Stimulated activated effector memory CD8-positive, alpha-beta T cell treated with anti-CD3 and anti-CD28 coated beads, Interleukin-12 subunit alpha, Interleukin-12 subunit beta, amount 100 ng/mL, for 72 hours (primary cell): ENCODE measurements around the gene CRYL1.
A peak's percentile ranks its signal among the peaks of the same experiment; 100 is the strongest.

ENCODE experiments used
- ATAC-seq: fragments of 150-1000 bp; cut with Tn5 transposase; 2 replicates; pipeline ENCODE4 v1.10.0; 2021
- DNase-seq, 2 donors: peaks; one replicate each; pipeline ENCODE4 v3.0.0; 2021 to 2022; ENCODE audit warnings: low spot score in 2 of 2
- H3K27ac Mint-ChIP-seq: one replicate; pipeline ENCODE4 v1.8.0; 2022; ENCODE audit warnings: mild to moderate bottlenecking, mixed read lengths
- H3K36me3 Mint-ChIP-seq: one replicate; pipeline ENCODE4 v1.8.0; 2022; ENCODE audit warnings: mild to moderate bottlenecking, mixed read lengths
- H3K4me1 Mint-ChIP-seq: one replicate; pipeline ENCODE4 v1.8.0; 2022; ENCODE audit warnings: mixed read lengths
- H3K4me3 Mint-ChIP-seq: one replicate; pipeline ENCODE4 v1.8.0; 2022; ENCODE audit warnings: mild to moderate bottlenecking, mixed read lengths
- H3K9me3 Mint-ChIP-seq: one replicate; pipeline ENCODE4 v1.8.0; 2022; ENCODE audit warnings: mixed read lengths

Gene CRYL1

GRCh38 chr13:20487927-20488326 lies 37.7 kb downstream of the CRYL1 start:
- H3K36me3 Mint-ChIP-seq: no peaks in the 10 kb centered on the region
- no peaks in the 10 kb centered on the region for H3K4me1 Mint-ChIP-seq
- H3K9me3 Mint-ChIP-seq: no peaks in the 10 kb centered on the region
- H3K4me3 Mint-ChIP-seq: no peak overlapping the region
- ATAC-seq (no peak), DNase-seq (no peak)
- no peak overlapping the region for H3K27ac Mint-ChIP-seq

- H3K27ac Mint-ChIP-seq: no peak overlapping the region
- no peaks in the 10 kb centered on the region for H3K36me3 Mint-ChIP-seq
- ATAC-seq (no peak), DNase-seq (no peak)
- H3K4me3 Mint-ChIP-seq: no peak overlapping the region
- no peaks in the 10 kb centered on the region for H3K9me3 Mint-ChIP-seq
- no peaks in the 10 kb centered on the region for H3K4me1 Mint-ChIP-seq
Measured at GRCh38 chr13:20482787-20483186, 42.9 kb downstream of the CRYL1 start.

- H3K4me3 Mint-ChIP-seq: no peak overlapping the region
- DNase-seq (no peak), ATAC-seq (no peak)
- no peaks in the 10 kb centered on the region for H3K36me3 Mint-ChIP-seq
- no peaks in the 10 kb centered on the region for H3K9me3 Mint-ChIP-seq
- H3K4me1 Mint-ChIP-seq: no peaks in the 10 kb centered on the region
- no peak overlapping the region for H3K27ac Mint-ChIP-seq
Measured at GRCh38 chr13:20482275-20482761, 43.3 kb downstream of the CRYL1 start.

GRCh38 chr13:20477394-20477793 lies 48.3 kb downstream of the CRYL1 start:
- peaks cover 24% of the 10 kb centered on the region for H3K4me1 Mint-ChIP-seq
- ATAC-seq: no peak
- DNase-seq: no peak
- H3K27ac Mint-ChIP-seq: no peak overlapping the region
- no peaks in the 10 kb centered on the region for H3K9me3 Mint-ChIP-seq
- peaks cover 10% of the 10 kb centered on the region for H3K36me3 Mint-ChIP-seq
- no peak overlapping the region for H3K4me3 Mint-ChIP-seq

- DNase-seq: peak; percentile 21 to 68
Measured at GRCh38 chr13:20475927-20476691, 49.5 kb downstream of the CRYL1 start.

DNA sequence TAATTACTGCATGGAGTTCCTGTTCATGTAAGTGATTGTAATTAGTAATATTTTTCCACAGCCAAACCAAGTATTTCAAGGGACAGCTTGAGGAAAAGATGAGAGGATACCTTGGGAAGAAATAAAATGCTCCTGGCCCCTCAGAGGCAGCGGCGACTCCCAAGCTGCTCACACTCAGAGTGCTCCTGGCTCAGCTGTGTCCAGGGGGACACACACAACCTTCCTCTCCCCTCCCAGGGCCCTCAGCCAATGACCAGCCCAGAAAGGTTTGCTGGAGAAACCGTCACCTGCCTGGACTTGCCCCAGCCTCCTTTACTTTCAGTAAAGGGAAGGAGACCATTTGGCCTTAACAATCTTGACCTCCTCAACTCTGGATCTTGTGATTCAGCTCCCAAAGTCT lies 51.1 kb downstream of the CRYL1 start:
- Mint-ChIP-seq H3K4me1 (peaks cover 24% of the 10 kb centered on the region), H3K4me3 (no peak overlapping the region), H3K27ac (no peak overlapping the region), H3K9me3 (no peaks in the 10 kb centered on the region), H3K36me3 (peaks cover 10% of the 10 kb centered on the region)
- DNase-seq (no peak), ATAC-seq (no peak)

More at GRCh38 chr13:20475927-20476691, 49.5 kb downstream of the CRYL1 start:
- ATAC-seq: peak; percentile 98
- Mint-ChIP-seq H3K4me1 (peaks cover 24% of the 10 kb centered on the region), H3K9me3 (no peaks in the 10 kb centered on the region), H3K27ac (peak overlapping the region; percentile 69), H3K36me3 (peaks cover 10% of the 10 kb centered on the region), H3K4me3 (peak overlapping the region; percentile 65)

DNA sequence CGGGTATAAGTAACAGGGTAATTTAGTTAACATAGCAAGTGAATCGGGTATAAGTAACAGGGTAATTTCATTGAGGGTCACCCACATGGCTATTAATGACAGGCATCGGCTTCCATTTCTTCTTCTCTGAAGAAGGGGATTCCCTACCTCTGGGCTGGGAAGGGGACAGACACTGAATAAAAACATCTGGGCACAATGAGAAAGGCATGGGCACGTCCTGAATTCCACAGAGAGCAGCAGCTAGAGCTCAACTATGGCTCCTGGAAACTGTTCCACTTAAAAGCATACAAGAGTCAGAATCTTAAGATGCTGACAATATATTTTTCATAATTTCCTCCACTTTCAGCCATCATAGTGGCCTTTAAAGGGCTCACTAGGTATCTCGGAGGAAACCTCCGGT lies 51.8 kb downstream of the CRYL1 start:
- peaks cover 24% of the 10 kb centered on the region for H3K4me1 Mint-ChIP-seq
- ATAC-seq: no peak
- H3K4me3 Mint-ChIP-seq: no peak overlapping the region
- DNase-seq: no peak
- no peaks in the 10 kb centered on the region for H3K9me3 Mint-ChIP-seq
- no peak overlapping the region for H3K27ac Mint-ChIP-seq
- peaks cover 10% of the 10 kb centered on the region for H3K36me3 Mint-ChIP-seq

DNA sequence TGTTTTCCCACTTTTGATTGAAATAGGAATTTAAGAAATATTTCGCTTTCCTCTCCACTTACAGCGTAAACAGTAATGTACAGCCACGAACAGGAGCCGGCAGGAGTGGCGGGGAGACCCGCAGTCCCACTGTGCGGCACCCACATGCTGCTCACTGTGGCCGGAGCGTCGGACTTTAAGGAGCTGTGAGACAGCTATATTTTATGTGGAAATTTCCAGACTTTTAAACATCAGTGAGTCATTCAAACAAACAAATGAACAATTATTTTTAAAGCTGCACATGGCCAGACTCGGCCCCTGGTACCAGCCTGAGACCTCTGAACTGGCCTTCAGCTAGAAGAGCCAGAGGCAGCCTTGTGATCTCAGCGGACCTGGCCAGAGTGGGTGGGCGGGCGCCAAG lies 52.5 kb downstream of the CRYL1 start:
- H3K4me3 Mint-ChIP-seq: no peak overlapping the region
- H3K36me3 Mint-ChIP-seq: peaks cover 10% of the 10 kb centered on the region
- H3K4me1 Mint-ChIP-seq: peaks cover 24% of the 10 kb centered on the region
- ATAC-seq (no peak), DNase-seq (no peak)
- no peak overlapping the region for H3K27ac Mint-ChIP-seq
- no peaks in the 10 kb centered on the region for H3K9me3 Mint-ChIP-seq

- DNase-seq (no peak), ATAC-seq (no peak)
- H3K4me3 Mint-ChIP-seq: no peak overlapping the region
- H3K9me3 Mint-ChIP-seq: no peaks in the 10 kb centered on the region
- peaks cover 10% of the 10 kb centered on the region for H3K36me3 Mint-ChIP-seq
- H3K4me1 Mint-ChIP-seq: peaks cover 24% of the 10 kb centered on the region
- no peak overlapping the region for H3K27ac Mint-ChIP-seq
Measured at GRCh38 chr13:20472531-20472930, 53.1 kb downstream of the CRYL1 start.

- Mint-ChIP-seq H3K27ac (no peak overlapping the region), H3K4me1 (peaks cover 5% of the 10 kb centered on the region), H3K36me3 (peaks cover under 1% of the 10 kb centered on the region), H3K4me3 (no peak overlapping the region), H3K9me3 (no peaks in the 10 kb centered on the region)
- DNase-seq: no peak
- no peak for ATAC-seq
Measured at GRCh38 chr13:20470136-20470535, 55.5 kb downstream of the CRYL1 start.

DNA sequence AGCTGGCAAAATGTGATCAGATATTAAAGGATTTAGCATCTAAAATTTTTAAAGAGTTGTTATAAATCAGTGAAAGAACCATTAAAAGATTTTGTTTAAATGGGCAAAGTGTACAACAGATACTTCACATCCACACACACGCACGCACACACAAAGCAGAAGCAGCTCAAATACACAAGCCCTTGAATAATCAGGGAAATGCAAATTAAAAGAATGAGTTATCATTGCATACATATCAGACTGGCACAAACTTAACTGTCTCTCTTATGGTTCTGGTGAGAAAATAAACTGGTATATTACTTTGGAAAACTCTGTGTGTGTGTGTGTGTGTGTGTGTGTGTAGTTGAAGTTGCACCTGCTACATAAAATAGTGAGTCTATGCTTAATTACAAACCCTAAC lies 59.3 kb downstream of the CRYL1 start:
- no peaks in the 10 kb centered on the region for H3K9me3 Mint-ChIP-seq
- no peak overlapping the region for H3K27ac Mint-ChIP-seq
- no peak overlapping the region for H3K4me3 Mint-ChIP-seq

GRCh38 chr13:20465218-20465879 lies 60.3 kb downstream of the CRYL1 start:
- H3K4me1 Mint-ChIP-seq: peaks cover 11% of the 10 kb centered on the region
- no peak overlapping the region for H3K27ac Mint-ChIP-seq
- no peaks in the 10 kb centered on the region for H3K36me3 Mint-ChIP-seq
- no peak for ATAC-seq
- DNase-seq: no peak
- no peaks in the 10 kb centered on the region for H3K9me3 Mint-ChIP-seq
- H3K4me3 Mint-ChIP-seq: no peak overlapping the region

More for the DNA sequence above, 59.3 kb downstream of the CRYL1 start:
- no peak for ATAC-seq
- no peak for DNase-seq
- H3K36me3 Mint-ChIP-seq: no peaks in the 10 kb centered on the region
- peaks cover 4% of the 10 kb centered on the region for H3K4me1 Mint-ChIP-seq

- no peak overlapping the region for H3K4me3 Mint-ChIP-seq
- H3K4me1 Mint-ChIP-seq: peaks cover 12% of the 10 kb centered on the region
- no peaks in the 10 kb centered on the region for H3K9me3 Mint-ChIP-seq
- no peak overlapping the region for H3K27ac Mint-ChIP-seq
- DNase-seq (no peak), ATAC-seq (no peak)
- no peaks in the 10 kb centered on the region for H3K36me3 Mint-ChIP-seq
Measured at GRCh38 chr13:20462921-20463320, 62.7 kb downstream of the CRYL1 start.

DNA sequence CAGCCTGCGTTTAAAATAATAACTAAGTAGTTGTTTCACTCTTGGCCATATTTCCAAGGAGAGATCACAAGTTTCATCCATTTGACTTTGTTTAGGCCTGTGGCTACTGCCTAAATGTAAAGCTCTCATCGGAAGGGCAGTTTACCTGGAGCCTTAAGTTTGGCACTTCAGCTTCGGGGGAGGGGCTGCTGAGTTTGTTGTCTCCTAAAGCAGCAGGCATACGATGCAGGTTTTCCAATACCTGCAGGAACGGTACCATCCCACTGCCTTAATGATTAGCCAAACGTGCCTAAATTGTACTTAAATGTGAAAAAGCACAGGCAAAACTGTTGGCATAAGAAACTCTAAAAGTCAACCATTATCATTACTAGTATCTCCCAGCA lies 63.1 kb downstream of the CRYL1 start:
- ATAC-seq (no peak), DNase-seq (no peak)
- no peaks in the 10 kb centered on the region for H3K36me3 Mint-ChIP-seq
- no peaks in the 10 kb centered on the region for H3K9me3 Mint-ChIP-seq
- H3K27ac Mint-ChIP-seq: no peak overlapping the region
- H3K4me1 Mint-ChIP-seq: peaks cover 16% of the 10 kb centered on the region
- no peak overlapping the region for H3K4me3 Mint-ChIP-seq

DNA sequence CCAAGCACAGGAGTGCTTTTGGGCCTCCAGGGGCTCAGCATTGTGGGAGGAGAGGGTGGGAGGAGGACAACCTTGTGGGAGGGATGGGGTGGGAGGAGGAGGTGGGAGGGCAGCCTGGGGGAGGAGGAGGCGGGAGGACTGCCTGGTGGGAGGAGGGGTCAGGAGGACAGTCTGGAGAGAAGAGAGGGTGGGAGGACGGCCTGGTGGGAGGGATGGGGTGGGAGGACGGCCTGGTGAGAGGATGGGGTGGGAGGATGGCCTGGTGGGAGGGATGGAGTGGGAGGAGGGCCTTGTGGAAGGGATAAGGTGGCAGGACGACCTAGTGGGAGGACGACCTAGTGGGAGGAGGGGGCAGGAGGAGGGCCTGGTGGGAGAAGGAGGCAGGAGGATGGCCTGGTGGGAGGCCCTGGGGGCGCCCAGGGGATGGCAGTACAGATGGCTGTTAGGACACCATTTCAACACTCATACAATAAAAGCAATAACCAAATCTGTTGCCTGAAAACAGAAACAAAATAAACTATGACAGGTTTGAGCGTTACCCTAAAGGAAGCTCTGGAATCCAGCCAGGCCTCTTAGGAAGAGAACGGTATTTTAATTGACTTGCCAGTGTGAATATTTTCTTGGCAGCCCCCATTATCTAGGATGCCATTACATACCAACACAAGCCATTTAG lies 63.7 kb downstream of the CRYL1 start:
- ATAC-seq: no peak
- no peaks in the 10 kb centered on the region for H3K9me3 Mint-ChIP-seq
- no peak overlapping the region for H3K4me3 Mint-ChIP-seq
- H3K27ac Mint-ChIP-seq: peak overlapping the region; percentile 74
- peaks cover 22% of the 10 kb centered on the region for H3K4me1 Mint-ChIP-seq
- DNase-seq: no peak
- no peaks in the 10 kb centered on the region for H3K36me3 Mint-ChIP-seq

GRCh38 chr13:20461481-20461859 lies 64.2 kb downstream of the CRYL1 start:
- no peak overlapping the region for H3K4me3 Mint-ChIP-seq
- H3K4me1 Mint-ChIP-seq: peaks cover 27% of the 10 kb centered on the region
- peak; percentile 75 for ATAC-seq
- no peaks in the 10 kb centered on the region for H3K36me3 Mint-ChIP-seq
- H3K27ac Mint-ChIP-seq: peak overlapping the region; percentile 74
- DNase-seq: no peak
- H3K9me3 Mint-ChIP-seq: no peaks in the 10 kb centered on the region
